ENCODE results near the gene UBE2K.

Gene UBE2K

DNA sequence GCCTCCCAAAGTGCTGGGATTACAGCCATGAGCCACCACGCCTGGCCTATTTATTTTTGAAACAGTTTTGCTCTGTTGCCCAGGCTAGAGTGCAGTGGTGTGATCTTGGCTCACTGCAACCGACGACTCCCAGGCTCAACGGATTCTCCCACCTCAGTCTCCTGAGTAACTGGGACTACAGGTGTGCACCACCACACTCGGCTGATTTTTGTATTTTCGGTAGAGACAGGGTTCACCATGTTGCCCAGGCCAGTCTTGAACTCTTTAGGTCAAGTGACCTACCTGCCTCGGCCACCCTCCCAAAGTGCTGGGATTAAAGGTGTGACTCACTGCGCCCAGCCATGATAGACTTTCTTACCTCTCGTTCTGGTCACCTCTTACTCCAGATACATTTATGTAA, 124.0 kb downstream of the UBE2K start:
- no peaks in the 10 kb centered on the region for H3K9me3 Mint-ChIP-seq
- no peaks in the 10 kb centered on the region for H3K4me1 Mint-ChIP-seq
- no peak overlapping the region for H3K27ac Mint-ChIP-seq
- ATAC-seq, result no peak
- DNase-seq, result no peak
- H3K4me3 Mint-ChIP-seq, result no peak overlapping the region
- H3K36me3 Mint-ChIP-seq (ENCODE audit: low read depth), result peaks cover 5% of the 10 kb centered on the region
- no peaks in the 10 kb centered on the region for H3K27me3 Mint-ChIP-seq

DNA sequence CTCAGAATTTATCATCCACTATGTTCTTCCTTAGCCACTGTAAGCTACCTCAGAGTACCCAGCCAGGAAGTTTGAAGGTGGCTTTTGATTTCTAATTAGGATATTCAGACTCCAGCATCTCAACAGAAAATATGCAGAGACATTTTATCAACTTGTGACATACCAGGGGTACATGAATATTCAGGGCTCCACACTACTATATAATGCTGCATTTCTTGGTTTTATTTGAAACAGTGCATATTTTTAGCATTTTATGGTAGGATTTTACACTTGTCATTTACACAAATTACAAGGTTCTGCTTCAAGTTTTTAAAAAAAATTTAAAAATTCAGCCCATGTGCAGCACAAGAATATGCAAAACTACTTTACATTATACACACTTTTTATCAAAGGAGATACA, 124.7 kb downstream of the UBE2K start:
- Mint-ChIP-seq H3K27ac (no peak overlapping the region), H3K9me3 (no peaks in the 10 kb centered on the region)

DNA sequence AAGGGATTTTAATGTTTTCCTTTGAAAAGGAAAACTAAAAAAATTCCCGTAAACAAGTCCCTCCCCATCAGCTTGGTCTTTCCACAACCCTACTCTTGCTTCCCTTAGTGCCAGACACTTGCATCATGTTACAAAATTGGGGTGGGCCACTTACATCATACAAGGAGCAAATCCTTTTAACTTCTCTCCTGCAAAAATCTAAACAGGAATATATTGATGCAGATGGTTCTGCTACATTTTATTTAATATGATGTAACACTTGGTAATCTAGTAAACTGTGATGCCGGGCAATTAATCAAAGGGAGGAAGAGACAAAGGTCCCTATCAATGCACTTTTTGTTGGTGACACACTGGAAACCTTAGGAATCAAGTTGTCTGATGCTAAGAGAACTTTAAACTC, 125.3 kb downstream of the UBE2K start:
- Mint-ChIP-seq H3K4me3 (no peak overlapping the region), H3K4me1 (no peaks in the 10 kb centered on the region), H3K27me3 (no peaks in the 10 kb centered on the region), H3K36me3 (ENCODE audit: low read depth) (peaks cover 5% of the 10 kb centered on the region), H3K9me3 (no peaks in the 10 kb centered on the region), H3K27ac (no peak overlapping the region)
- DNase-seq (no peak), ATAC-seq (no peak)

More for the DNA sequence above, 124.7 kb downstream of the UBE2K start:
- no peak for ATAC-seq
- H3K4me3 Mint-ChIP-seq, result no peak overlapping the region
- H3K27me3 Mint-ChIP-seq, result no peaks in the 10 kb centered on the region
- no peaks in the 10 kb centered on the region for H3K4me1 Mint-ChIP-seq
- DNase-seq, result no peak
- peaks cover 5% of the 10 kb centered on the region for H3K36me3 Mint-ChIP-seq (ENCODE audit: low read depth)

DNA sequence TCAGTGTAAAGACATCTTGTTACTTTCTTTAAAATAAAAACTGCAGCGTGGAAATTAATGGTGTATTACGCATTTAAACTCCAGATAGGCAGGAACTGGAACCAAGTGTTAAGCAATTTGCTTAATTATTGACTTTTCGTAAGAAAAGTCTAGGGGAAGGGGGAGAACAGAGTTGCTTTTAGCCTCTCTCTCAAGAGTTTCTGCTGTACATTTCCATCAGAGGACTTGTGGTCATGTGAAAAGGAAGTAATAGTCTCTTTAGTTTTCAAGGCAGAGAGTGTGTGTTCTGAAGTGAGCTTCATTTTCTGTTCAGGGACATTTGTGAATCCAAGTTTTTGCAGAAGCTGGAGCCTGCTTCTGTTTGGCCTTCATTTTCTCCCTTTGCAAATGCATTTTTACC, 127.2 kb downstream of the UBE2K start:
- no peaks in the 10 kb centered on the region for H3K4me1 Mint-ChIP-seq
- H3K4me3 Mint-ChIP-seq, result no peak overlapping the region
- ATAC-seq (no peak), DNase-seq (no peak)
- H3K9me3 Mint-ChIP-seq, result no peaks in the 10 kb centered on the region
- peaks cover 15% of the 10 kb centered on the region for H3K36me3 Mint-ChIP-seq (ENCODE audit: low read depth)
- no peak overlapping the region for H3K27ac Mint-ChIP-seq
- H3K27me3 Mint-ChIP-seq, result no peaks in the 10 kb centered on the region

DNA sequence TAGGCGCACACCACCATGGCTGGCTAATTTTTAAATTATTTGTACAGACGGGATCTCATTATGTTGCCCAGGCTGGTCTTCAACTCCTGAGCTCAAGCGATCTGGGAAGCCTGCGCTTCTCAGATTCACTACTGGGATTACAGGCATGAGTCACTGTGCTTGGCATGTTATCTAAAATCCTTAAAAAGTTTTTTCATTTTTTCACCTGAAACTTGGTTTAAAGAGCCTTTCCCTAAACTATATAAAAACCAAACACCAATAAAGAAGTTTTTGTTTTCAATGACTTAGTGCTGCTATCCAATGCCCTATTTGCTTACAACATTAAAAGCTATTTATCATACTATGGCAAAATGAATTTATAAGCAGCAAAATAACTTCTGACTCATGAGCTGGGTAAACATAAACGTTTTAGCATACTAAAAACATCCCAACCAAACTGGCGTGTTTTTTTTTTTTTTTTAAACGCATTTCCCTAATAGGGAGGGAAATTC, 127.8 kb downstream of the UBE2K start:
- no peaks in the 10 kb centered on the region for H3K4me1 Mint-ChIP-seq
- H3K4me3 Mint-ChIP-seq, result no peak overlapping the region
- H3K9me3 Mint-ChIP-seq, result no peaks in the 10 kb centered on the region
- H3K27me3 Mint-ChIP-seq, result no peaks in the 10 kb centered on the region
- peaks cover 19% of the 10 kb centered on the region for H3K36me3 Mint-ChIP-seq (ENCODE audit: low read depth)
- H3K27ac Mint-ChIP-seq, result no peak overlapping the region
- no peak for ATAC-seq
- no peak for DNase-seq
